ENCODE results near the gene DUSP15. TPM values are rescaled to one million over a fixed set of nuclear protein-coding genes. Genes with fewer than 3 reads are reported as not detected.

Gene DUSP15
- total and polyA plus RNA-seq, 3 donors from 2014 or later: 175 to 274 (median 182) TPM

- Histone ChIP-seq H3K4me3 (no peak overlapping the region), H3K27me3 (no peaks in the 10 kb centered on the region), H3K4me1 (peaks cover 47% of the 10 kb centered on the region), H3K27ac (peak overlapping the region in 1 of 2 donors; percentile 50), H3K9me3 (no peaks in the 10 kb centered on the region), H3K36me3 (ENCODE audit: low read depth, missing control alignments) (no peaks in the 10 kb centered on the region)
- intact Hi-C loops (cut with DNase I; ENCODE audit: low total_unique reads): no loop called here
- WGBS, 2 donors: 43 to 46% methylated on average over 10 to 14 of the region's 14 CpGs
- no peak for TF ChIP-seq CTCF (IDR thresholded peaks at IDR 0.05)
- no peak for TF ChIP-seq POLR2A (IDR thresholded peaks at IDR 0.05)
- DNase-seq: peak; percentile 79
Observed at GRCh38 chr20:31835977-31836852, 34.1 kb downstream of the DUSP15 start.

GRCh38 chr20:31835554-31835953 lies 34.8 kb downstream of the DUSP15 start:
- no peaks in the 10 kb centered on the region for H3K27me3 ChIP-seq
- intact Hi-C loops (cut with DNase I; ENCODE audit: low total_unique reads): no loop called here
- TF ChIP-seq POLR2A (IDR thresholded peaks at IDR 0.05) (no peak), CTCF (IDR thresholded peaks at IDR 0.05) (no peak)
- 63 to 81% methylated on average over 8 to 9 of the region's 9 CpGs for WGBS, 2 donors
- no peak for DNase-seq
- H3K36me3 ChIP-seq (ENCODE audit: low read depth, missing control alignments): no peaks in the 10 kb centered on the region
- peak overlapping the region in 1 of 2 donors; percentile 50 for H3K27ac ChIP-seq
- H3K9me3 ChIP-seq: no peaks in the 10 kb centered on the region
- H3K4me1 ChIP-seq: peaks cover 47% of the 10 kb centered on the region
- H3K4me3 ChIP-seq: no peak overlapping the region

- TF ChIP-seq POLR2A (IDR thresholded peaks at IDR 0.05) (no peak), CTCF (IDR thresholded peaks at IDR 0.05) (no peak)
- H3K4me3 ChIP-seq: no peak overlapping the region
- H3K27ac ChIP-seq: peak overlapping the region; percentile 5 to 44
- peaks cover 47% of the 10 kb centered on the region for H3K4me1 ChIP-seq
- no peaks in the 10 kb centered on the region for H3K9me3 ChIP-seq
- no peak for DNase-seq
- intact Hi-C loops (cut with DNase I; ENCODE audit: low total_unique reads): no loop called here
- no peaks in the 10 kb centered on the region for H3K36me3 ChIP-seq (ENCODE audit: low read depth, missing control alignments)
- no peaks in the 10 kb centered on the region for H3K27me3 ChIP-seq
- 52 to 66% methylated on average over 14 to 20 of the region's 20 CpGs for WGBS, 2 donors
Observed at GRCh38 chr20:31833931-31834521, 36.3 kb downstream of the DUSP15 start.

- H3K4me1 ChIP-seq: peaks cover 40% of the 10 kb centered on the region
- TF ChIP-seq CTCF (IDR thresholded peaks at IDR 0.05) (peak; percentile 41 to 89 (median 72)), POLR2A (IDR thresholded peaks at IDR 0.05) (no peak)
- 65 to 68% methylated on average over 7 to 14 of the region's 14 CpGs for WGBS, 2 donors
- H3K27ac ChIP-seq: peak overlapping the region; percentile 5 to 44
- no peaks in the 10 kb centered on the region for H3K9me3 ChIP-seq
- H3K36me3 ChIP-seq (ENCODE audit: low read depth, missing control alignments): no peaks in the 10 kb centered on the region
- H3K27me3 ChIP-seq: no peaks in the 10 kb centered on the region
- no peak overlapping the region for H3K4me3 ChIP-seq
- intact Hi-C loops (cut with DNase I; ENCODE audit: low total_unique reads): no loop called here
- peak; percentile 78 for DNase-seq
Observed at GRCh38 chr20:31833130-31833930, 37.0 kb downstream of the DUSP15 start.
